Occipital lobe (tissue), 2 donors: ENCODE data around the gene RNASE13. TPM values are rescaled to one million over a fixed set of nuclear protein-coding genes. Genes with fewer than 3 reads are reported as not detected.
"Not testable (repeated sequence)": the region's sequence is repeated elsewhere in the genome, so short reads cannot be mapped to it uniquely, and the experiment has no call there.

Source experiments
- DNase-seq: peaks from one replicate; lab custom pipeline; 2025; lab: John Stamatoyannopoulos, UW
- total RNA-seq: library from RNA; depleted of rRNA; stranded (reverse); fragments of >200 nt; gene quantifications from one replicate; pipeline ENCODE4 v1.2.3, GENCODE V29; 2014

Gene RNASE13
- total RNA-seq, 1 donor from 2014 or later = not detected

GRCh38 chr14:21023817-21024584 is 10.6 kb downstream of the RNASE13 start:
- no peak for DNase-seq

- DNase-seq = no peak
These were observed 11.4 kb downstream of the RNASE13 start for GRCh38 chr14:21023174-21023573.

DNA sequence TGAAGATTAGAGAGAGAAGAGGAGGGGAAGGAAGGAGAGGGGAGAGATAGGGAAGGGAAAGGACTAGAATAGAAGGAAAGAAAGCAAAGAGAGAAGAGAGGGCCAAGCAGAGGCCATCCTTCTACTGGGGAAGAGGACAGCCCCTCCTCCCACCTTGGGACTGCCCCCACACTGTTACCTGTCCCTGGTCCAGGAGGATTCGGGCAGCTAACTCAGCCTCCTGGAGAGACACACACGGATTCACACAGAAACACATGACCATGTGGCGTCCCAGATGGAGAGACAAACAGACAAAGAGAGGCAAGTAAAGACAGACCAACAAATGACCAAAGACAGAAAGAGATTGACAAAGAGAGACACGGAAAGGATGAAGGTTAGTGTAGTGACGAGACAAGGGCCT is 11.9 kb downstream of the RNASE13 start:
- DNase-seq = no peak

GRCh38 chr14:21020977-21021545 is 13.5 kb downstream of the RNASE13 start:
- no peak for DNase-seq

- DNase-seq = no peak
These were observed 15.2 kb downstream of the RNASE13 start for GRCh38 chr14:21019366-21019765.

DNA sequence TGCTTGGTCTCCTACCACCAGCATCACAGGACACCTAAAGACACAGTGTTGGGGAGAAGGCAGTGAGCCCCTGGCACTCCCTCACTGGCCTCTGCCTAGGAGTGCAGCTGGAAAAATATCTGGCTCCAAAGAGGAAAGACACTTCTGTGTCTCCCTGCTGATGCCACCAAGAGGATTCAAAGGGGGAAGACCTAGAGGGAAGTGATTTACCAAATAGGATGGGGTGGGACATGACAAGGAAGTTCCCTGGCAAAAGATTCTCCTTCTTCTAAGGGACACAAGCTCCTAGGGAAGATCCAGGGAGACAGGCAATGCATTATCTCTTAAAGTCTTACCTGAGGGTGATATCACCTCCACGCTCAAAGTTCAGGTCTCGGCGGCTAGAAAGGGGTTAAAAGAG is 15.8 kb downstream of the RNASE13 start:
- no peak for DNase-seq

GRCh38 chr14:21018286-21018685 is 16.3 kb downstream of the RNASE13 start:
- DNase-seq = no peak

DNA sequence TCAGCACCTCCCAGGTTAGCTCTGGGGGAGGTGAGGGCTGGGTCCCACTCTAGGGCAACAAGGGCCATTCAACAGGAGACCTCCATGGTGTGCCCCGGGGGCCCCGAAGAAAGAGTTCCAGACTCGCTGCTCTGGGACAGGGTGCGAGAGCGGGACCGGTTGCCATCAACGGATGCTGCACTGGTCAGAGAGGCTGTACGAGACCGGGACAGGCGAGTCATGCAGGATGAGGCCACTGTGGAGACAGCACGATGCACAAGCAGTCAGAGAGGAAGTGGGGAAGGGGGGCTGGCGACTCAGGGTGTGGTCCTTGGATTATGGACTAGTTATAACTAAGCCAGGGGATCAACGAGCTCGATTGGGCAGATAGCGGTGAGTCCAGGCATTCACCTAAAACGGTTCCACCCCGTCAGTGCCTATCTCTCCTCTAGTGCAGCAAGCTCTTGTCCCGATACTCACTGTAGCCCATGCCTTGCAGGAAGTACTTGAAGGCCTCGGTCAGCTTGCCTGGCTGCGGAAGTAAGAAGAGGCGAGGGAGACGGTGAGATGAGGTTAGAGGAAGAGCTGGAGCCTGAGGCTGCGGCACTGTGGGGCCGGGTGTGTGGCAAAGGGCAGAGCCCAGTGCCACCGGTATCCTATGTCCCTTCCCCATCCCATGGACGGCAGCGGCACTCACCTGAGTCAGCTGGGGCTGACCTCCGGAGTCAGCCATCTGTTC is 16.9 kb downstream of the RNASE13 start:
- no peak for DNase-seq

DNA sequence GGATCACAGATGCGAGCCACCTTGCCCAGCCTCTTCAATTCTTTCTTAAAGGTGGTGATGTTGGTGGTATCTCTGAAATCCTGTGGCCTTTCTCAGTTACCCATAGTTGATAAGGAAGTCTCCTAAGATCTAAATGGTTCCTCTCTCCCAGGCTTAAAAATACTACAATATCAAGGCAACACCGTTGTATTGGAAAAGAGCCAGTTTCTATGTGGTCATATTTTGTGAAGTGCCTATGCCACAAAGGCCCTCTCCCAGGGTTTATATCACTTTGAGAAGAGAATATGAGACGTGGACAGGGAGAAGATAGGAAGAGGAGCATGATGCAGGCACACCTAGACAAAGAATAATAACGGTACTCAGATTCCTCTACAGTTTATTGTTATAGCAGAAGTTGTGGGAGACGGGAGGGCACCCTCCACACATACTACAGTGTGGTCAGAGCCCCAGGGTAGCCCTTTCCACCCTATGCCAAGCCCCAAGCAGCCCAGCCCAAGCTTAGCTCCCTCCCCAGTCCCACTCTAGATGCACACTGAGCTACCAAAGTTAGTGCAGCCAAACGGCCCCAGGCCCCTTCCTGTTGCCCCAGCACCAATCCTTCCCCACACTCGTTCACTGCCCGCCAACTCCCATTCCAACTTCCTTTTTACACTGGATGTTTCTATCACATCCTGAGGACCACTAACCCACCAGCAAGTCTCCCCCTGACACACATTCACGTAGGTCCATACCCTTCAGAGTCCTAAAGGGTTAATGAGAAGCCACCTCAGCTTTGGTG is 18.0 kb downstream of the RNASE13 start:
- no peak for DNase-seq

DNA sequence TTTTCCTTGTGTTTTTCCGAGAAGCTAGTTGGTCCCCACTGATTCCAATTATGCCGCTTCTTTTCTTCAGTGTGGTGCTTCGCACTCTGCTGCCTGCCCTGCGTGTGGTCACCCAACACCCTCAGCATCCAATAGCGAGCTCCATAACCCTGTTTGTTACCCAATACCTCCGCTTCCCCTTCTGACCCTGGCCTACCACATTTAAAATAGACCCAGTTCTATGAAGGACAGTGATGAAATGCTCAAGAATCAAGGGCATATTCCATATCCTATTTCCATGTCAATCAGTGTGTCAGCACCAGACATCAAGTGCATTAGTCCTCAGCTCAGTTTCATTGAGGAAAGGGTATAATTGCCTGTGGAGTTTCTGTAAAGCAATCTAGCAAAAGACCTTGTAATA is 19.3 kb downstream of the RNASE13 start:
- DNase-seq = no peak

DNA sequence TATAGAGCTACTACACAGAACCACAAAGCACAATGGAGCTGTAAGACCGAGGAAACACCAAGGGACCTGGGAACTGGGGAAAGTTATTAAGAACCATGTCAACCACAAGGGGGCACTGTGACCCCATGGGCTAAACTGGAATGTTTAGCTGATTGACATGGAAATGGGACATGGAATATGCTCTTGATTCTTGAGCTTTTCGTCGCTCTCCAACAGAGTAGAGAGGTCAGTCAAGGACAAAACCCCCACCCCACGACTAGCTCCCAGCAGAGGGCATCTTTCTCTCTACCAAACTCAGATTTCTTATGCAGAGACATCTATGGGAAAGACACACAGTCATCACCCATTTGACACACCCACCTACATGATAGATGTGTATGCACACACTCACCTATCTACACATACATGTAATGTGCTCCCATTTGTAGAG is 19.8 kb downstream of the RNASE13 start:
- peak; percentile 81 for DNase-seq

DNA sequence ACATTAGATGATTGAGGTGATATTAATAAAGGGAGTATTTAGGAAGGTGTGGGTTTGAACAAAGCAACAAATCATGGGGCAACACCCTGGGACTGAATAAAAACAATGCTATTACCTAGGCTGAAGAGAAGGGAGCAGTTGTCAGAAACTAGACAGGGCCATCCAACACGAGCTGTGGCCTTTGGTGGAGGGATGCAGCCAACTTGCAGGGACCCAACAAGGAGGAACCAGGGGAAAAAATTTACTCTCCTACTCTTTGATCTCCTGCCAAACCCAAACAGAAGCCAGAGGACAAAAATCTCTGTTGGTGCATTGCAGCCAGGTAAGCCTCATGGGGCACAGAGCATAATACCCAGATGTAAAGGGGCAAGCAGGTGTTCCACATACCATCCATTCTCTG is 23.5 kb downstream of the RNASE13 start:
- no peak for DNase-seq

DNA sequence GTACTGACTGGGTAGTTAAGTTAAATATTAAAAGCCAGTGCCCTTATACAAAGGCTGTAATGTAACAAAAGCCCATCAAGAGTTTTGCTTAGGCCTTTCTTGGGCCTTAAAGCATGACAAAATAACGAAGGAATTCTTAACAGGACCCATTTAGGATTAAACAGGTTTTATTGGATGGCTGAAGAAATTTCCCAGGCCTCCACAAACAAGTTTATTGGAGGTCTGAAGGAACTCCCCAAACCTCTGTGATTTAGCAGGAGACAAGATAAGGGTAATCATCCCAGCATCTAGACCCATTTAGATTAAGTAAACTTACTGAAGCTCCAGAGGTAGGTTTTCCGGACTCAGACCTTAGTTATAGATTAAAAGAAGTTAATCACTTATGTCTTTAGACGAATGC is 24.9 kb downstream of the RNASE13 start:
- DNase-seq = not testable (repeated sequence)

DNA sequence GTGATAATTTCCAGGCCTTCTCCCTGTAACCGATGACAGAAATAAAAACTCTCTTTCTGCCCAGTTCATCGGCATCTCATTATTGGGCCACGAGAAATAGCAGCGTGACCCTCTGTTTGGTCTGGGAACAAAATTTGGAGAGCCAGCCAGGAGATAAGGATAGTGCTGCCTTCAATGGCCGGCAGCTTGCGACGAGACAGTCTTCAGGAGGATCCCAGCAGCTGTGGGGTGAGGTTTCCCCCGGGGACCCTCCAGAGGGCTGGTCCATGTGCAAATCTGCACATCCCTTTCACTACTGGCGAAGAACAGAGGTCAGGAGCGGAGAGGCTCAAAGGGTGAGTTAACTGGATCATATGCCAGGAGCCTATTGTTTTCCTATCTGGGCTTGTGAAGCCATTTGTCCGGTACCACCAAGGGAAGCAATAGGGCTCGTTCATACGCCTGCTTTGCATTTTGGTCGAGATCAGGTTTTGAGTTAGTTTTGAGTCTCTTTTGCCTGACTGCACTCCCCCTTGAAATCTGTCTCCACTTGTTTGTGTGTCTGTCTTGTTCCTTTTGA is 30.7 kb downstream of the RNASE13 start:
- DNase-seq = no peak

GRCh38 chr14:21001218-21001617 is 33.4 kb downstream of the RNASE13 start:
- DNase-seq = no peak

- DNase-seq = no peak
These were observed 35.0 kb downstream of the RNASE13 start for GRCh38 chr14:20999591-20999990.

DNA sequence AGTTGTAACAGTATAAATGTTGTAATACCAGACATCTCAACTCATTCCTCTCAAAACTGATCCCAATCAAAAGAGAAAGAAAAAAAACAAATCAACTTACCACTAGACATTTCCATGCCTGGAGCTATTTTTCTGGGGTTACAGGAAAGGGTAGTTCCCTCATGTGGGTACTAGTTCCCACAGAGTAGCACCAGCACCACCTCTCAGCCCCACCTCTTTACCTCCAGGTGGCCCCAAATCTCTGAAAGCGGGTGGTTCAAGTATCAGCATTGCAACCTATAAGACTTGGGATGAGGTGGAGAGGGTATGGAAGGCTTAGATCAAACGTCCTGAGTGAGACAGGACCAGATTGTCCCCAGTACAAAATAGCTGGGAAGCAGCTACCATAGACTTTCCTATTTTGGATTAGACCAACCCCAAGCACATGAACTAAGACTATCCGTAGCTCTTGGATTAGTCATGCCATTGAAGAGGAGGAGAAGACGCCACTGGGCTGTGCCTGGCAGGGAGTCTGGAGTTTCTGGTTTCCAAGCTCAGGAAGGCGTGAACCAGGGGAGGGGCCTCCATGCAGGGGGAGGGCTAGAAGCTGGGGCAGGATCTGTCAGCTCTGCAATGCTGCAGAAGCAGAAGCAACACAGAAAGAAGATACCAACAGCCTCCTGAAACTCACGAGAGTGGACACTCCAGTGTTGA is 35.8 kb downstream of the RNASE13 start, which contains the start of gene SLC39A2:
TSS of gene SLC39A2 (plus strand) at position 620 of the 693 bp plus-strand sequence. CDS start 154 bp downstream, outside the sequence.
- DNase-seq = no peak

GRCh38 chr14:20998139-20998538 is 36.5 kb downstream of the RNASE13 start:
- no peak for DNase-seq

DNA sequence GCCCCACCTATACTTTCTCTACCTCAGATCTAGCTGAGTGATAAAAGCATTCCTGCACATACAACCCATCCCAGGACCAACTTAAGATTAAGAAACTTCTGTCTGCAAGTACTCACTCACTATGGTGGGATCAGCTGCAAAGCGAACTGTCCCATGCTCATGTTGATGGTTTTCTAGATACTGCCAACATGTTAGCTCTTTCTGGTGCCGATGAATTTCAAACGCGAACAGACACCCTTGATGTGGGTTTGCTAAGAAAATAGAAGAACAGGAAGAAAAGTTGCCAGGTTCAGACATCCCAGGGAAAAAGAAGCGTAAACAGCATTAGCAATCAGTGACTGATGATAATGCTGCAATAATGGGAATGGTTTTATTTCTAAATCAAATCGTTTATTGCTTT is 37.0 kb downstream of the RNASE13 start:
- DNase-seq = no peak

GRCh38 chr14:20997115-20997514 is 37.5 kb downstream of the RNASE13 start:
- DNase-seq = no peak

DNA sequence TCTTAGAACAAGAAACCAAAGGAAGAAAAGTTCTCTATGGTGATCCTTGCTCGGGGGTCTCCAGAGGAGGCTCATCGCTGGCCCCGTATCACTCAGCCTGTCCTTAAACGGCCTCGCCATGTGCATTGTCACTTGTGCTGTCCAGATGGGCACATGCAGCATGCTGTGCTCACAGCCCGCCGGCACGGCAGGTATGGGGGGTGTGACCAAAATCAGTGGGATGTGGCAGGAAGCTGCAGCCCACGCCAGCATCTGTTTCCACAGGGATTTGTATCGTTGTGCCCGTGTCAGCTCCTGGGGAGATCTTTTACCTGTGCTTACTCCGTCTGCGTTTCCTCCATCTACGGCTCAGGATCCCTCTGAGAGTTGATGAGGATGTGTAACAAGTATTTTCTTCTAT is 38.1 kb downstream of the RNASE13 start:
- no peak for DNase-seq
